MM.1S (cell line): Measurements from ENCODE around the gene DHPS.
"Not testable (repeated sequence)": the region's sequence is repeated elsewhere in the genome, so short reads cannot be mapped to it uniquely, and the experiment has no call there.

Experiments used
- DNase-seq: peaks from one replicate; pipeline ENCODE4 v3.0.0-alpha.2; 2015
- H2AFZ ChIP-seq: fragments of 300-600 bp; sonication (generic); 2 replicates; pipeline ENCODE4 v1.6.0; 2016; ENCODE audit warnings: antibody characterized with exemption, low read length
- H3F3A ChIP-seq: fragments of 300-600 bp; sonication (generic); 2 replicates; pipeline ENCODE4 v1.6.1; 2016; ENCODE audit warnings: mild to moderate bottlenecking, antibody characterized with exemption, low read length, moderate library complexity, mixed read lengths; ENCODE audit not compliant: insufficient read depth
- H3K27ac ChIP-seq: fragments of 300-600 bp; sonication (generic); 2 replicates; pipeline ENCODE4 v1.5.1; 2016; ENCODE audit warnings: mild to moderate bottlenecking, low read length
- H3K27me3 ChIP-seq: fragments of 300-600 bp; sonication (generic); replicated peaks from 2 replicates; pipeline ENCODE4 v1.6.0; 2016; ENCODE audit warnings: low read length; ENCODE audit not compliant: insufficient read depth
- H3K36me3 ChIP-seq: fragments of 300-600 bp; sonication (generic); replicated peaks from 2 replicates; pipeline ENCODE4 v1.6.1; 2016; ENCODE audit warnings: mild to moderate bottlenecking, low read length, mixed read lengths; ENCODE audit not compliant: insufficient read depth
- H3K4me1 ChIP-seq: fragments of 300-600 bp; sonication (generic); 2 replicates; pipeline ENCODE4 v1.6.1; 2016; ENCODE audit warnings: low read length, mixed read lengths
- H3K4me2 ChIP-seq: fragments of 300-600 bp; sonication (generic); 2 replicates; pipeline ENCODE4 v1.6.0; 2016; ENCODE audit warnings: low read depth, low read length
- H3K4me3 ChIP-seq: fragments of 300-600 bp; sonication (generic); 2 replicates; pipeline ENCODE4 v1.5.1; 2016; ENCODE audit warnings: low read length, mixed read lengths
- H3K79me2 ChIP-seq: fragments of 300-600 bp; sonication (generic); 2 replicates; pipeline ENCODE4 v1.6.1; 2016; ENCODE audit warnings: mixed run types, low read length, mixed read lengths
- H3K9ac ChIP-seq: fragments of 300-600 bp; sonication (generic); 2 replicates; pipeline ENCODE4 v1.6.1; 2016; ENCODE audit warnings: low read length, mixed read lengths
- H3K9me2 ChIP-seq: fragments of 300-600 bp; sonication (generic); replicated peaks from 2 replicates; pipeline ENCODE4 v1.6.1; 2016; ENCODE audit warnings: mild to moderate bottlenecking, low read length, mixed read lengths; ENCODE audit not compliant: insufficient read depth
- H3K9me3 ChIP-seq: fragments of 300-600 bp; sonication (generic); replicated peaks from 2 replicates; pipeline ENCODE4 v1.6.1; 2016; ENCODE audit warnings: mild to moderate bottlenecking, low read length, mixed read lengths; ENCODE audit not compliant: insufficient read depth
- H4K20me1 ChIP-seq: fragments of 300-600 bp; sonication (generic); 2 replicates; pipeline ENCODE4 v1.6.1; 2016; ENCODE audit warnings: mild to moderate bottlenecking, low read length, moderate library complexity, mixed read lengths; ENCODE audit not compliant: insufficient read depth
- CTCF ChIP-seq: fragments of 300-600 bp; sonication (generic); IDR thresholded peaks from 2 replicates; pipeline ENCODE4 v1.5.1; 2016; ENCODE audit warnings: antibody characterized with exemption, low read length, mixed read lengths
- EZH2 ChIP-seq: fragments of 300-600 bp; sonication (generic); optimal IDR thresholded peaks from 2 replicates; pipeline ENCODE3; 2017; ENCODE audit warnings: low read depth, mild to moderate bottlenecking, antibody characterized with exemption, low read length, mixed read lengths
- EZH2phosphoT487 ChIP-seq: fragments of 300-600 bp; sonication (generic); IDR thresholded peaks from 2 replicates; pipeline ENCODE4 v1.6.1; 2018; ENCODE audit warnings: antibody characterized with exemption, low read length

Gene DHPS

GRCh38 chr19:12687496-12688196 lies 6.0 kb upstream of the DHPS start, which contains the start of gene GNG14:
Gene GNG14, plus strand, starts transcription at chr19:12687998. Its CDS starts 51 bp downstream, at chr19:12688049.
- Histone ChIP-seq H3K36me3 (no peaks in the 10 kb centered on the region), H3K79me2 (no peaks in the 10 kb centered on the region), H3K4me1 (no peaks in the 10 kb centered on the region), H3K9me3 (no peaks in the 10 kb centered on the region), H3K9me2 (no peaks in the 10 kb centered on the region), H3K4me2 (no peak within 1 kb of the TSS), H2AFZ (no peak within 1 kb of the TSS), H3K9ac (no peak within 1 kb of the TSS), H3K4me3 (no peak within 1 kb of the TSS), H4K20me1 (no peaks in the 10 kb centered on the region), H3K27ac (no peak within 1 kb of the TSS), H3K27me3 (no peaks in the 10 kb centered on the region), H3F3A (no peaks in the 10 kb centered on the region)
- TF ChIP-seq EZH2phosphoT487 (no peak), EZH2 (no peak)
- DNase-seq, result no peak

GRCh38 chr19:12685831-12686230 lies 4.2 kb upstream of the DHPS start:
- Histone ChIP-seq H3K27ac (no peak overlapping the region), H3F3A (peaks cover 9% of the 10 kb centered on the region), H3K27me3 (no peaks in the 10 kb centered on the region), H3K79me2 (0 out of 2 replicates have a peak, but pooled peaks cover 2% of the 10 kb centered on the region), H3K9ac (no peak overlapping the region), H3K4me3 (no peak overlapping the region), H4K20me1 (no peaks in the 10 kb centered on the region), H3K4me2 (no peak overlapping the region), H2AFZ (no peak overlapping the region), H3K9me3 (no peaks in the 10 kb centered on the region), H3K4me1 (no peaks in the 10 kb centered on the region), H3K36me3 (no peaks in the 10 kb centered on the region), H3K9me2 (no peaks in the 10 kb centered on the region)
- TF ChIP-seq CTCF (no peak), EZH2phosphoT487 (no peak), EZH2 (no peak)
- DNase-seq, result no peak

- Histone ChIP-seq H3K27ac (no peak overlapping the region), H3F3A (peaks cover 15% of the 10 kb centered on the region), H3K4me2 (no peak overlapping the region), H3K79me2 (peaks cover 28% of the 10 kb centered on the region), H3K9ac (no peak overlapping the region), H4K20me1 (0 out of 2 replicates have a peak, but pooled peaks cover 5% of the 10 kb centered on the region), H3K36me3 (peaks cover 10% of the 10 kb centered on the region; the same call in 1 of the 2 replicates), H2AFZ (no peak overlapping the region), H3K9me3 (no peaks in the 10 kb centered on the region), H3K4me3 (no peak overlapping the region), H3K9me2 (no peaks in the 10 kb centered on the region), H3K4me1 (no peaks in the 10 kb centered on the region), H3K27me3 (no peaks in the 10 kb centered on the region)
- no peak for DNase-seq
- TF ChIP-seq EZH2, result no peak
- TF ChIP-seq CTCF, result no peak
- no peak for TF ChIP-seq EZH2phosphoT487
Measured at GRCh38 chr19:12680034-12680433, 1.6 kb downstream of the DHPS start.

- DNase-seq, H3K4me1 ChIP-seq, H3K4me3 ChIP-seq, H2AFZ ChIP-seq, H3K27me3 ChIP-seq, H3K4me2 ChIP-seq, H3K9me2 ChIP-seq, H3K9ac ChIP-seq, H4K20me1 ChIP-seq, H3K27ac ChIP-seq, H3K9me3 ChIP-seq: not testable (repeated sequence)
- Histone ChIP-seq H3K36me3 (peaks cover 10% of the 10 kb centered on the region; the same call in 1 of the 2 replicates), H3K79me2 (peaks cover 34% of the 10 kb centered on the region), H3F3A (peaks cover 15% of the 10 kb centered on the region)
Measured at GRCh38 chr19:12678039-12678438, 3.6 kb downstream of the DHPS start.
